GM19043 (cell line): Measurements from ENCODE around the gene COL16A1.

ENCODE experiments used
- ATAC-seq: cut with Tn5 transposase; IDR thresholded peaks from one replicate; pipeline ENCODE4 v1.9.1; 2021; ENCODE audit warnings: low read depth; ENCODE audit not compliant: unreplicated experiment

Gene COL16A1

DNA sequence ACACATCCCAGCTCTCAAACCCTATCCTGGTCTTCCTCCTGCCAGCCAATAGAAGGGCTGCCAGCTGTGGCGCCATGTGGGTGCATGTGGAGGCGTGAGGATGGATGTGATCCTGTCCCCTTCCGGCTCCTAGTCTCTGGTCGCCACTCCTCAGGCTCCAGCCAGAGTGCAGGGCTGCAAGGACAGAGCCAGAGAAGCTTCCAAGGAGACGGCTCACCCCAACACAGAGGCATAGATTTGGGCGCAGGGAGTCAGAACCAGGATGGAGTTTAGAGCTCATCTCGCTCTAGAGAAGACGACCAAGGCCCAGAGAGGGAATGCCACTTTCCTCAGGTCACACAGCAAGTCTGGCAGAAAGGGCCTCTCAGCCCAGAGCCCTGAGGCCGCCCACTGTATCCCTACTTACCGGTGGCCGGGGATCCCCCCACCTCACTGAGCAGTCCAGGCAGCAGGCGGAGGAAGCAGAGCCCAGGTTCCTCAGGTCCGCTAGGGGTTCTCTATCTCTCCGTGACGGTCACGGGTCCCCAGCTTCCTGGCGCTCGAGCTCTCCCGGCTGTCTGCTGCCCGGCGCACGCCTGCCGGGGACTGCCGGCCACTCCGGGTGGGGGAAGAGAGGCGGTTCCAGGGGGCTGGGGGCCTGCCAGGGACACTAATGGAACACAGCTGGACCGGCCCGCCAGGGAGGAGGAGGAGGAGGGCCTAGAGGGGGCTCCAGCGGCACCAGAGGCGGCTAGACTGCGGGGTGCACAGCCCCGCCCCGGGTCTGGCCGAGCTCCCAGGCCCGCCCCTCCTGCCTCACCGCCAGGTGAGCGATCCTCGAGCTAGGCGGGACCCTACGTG lies at the start of gene COL16A1:
Gene COL16A1 (minus strand): TSS at position 587 of the 840 bp plus-strand sequence. CDS start 1,824 bp downstream, outside the sequence.
- ATAC-seq: no peak

DNA sequence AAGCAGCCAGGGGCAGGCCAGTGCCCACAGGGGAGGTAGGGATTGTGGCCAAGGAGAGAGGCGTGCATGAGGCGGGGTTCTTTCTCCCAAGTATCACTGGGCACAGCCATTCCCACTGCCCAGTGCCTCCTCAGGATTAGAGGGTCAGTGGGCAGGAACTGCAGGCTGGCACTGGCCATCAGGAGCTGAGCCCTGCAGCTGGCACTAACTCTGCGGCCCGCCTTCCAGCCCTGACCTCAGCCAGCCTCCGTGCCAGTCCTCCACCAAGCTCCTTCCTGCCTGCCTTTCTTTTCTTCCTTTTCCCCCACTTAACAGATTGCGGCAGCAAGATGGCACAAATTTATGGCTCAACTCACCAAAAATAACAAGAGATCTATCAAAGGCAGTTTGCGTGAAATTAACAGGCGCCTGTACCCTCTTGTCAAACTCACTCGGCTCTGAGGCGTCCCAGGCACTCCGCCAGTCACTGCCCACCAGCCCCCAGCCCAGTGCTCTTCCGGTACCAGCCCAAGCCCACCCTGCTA lies 49.2 kb upstream of the COL16A1 start:
- ATAC-seq: no peak

DNA sequence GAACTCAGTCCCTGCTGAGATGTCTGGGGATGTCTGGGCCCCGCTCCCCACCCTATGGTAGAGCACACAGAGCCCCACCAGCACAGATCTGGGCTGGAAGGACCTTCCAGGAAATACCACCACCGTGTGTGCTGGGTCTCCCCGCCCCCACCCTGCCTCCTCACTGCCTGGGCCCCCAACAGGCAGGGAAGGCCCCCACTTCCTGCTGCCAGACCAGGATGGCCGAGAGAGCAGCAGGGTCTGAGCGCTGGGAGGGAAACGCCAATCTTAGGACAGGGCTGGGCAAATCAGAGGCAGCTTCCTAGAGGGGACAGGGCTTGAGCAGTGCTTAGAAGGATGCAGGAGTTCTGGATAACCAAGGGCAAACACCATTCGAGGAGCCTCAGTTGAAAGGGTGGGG lies 48.4 kb upstream of the COL16A1 start:
- ATAC-seq: no peak

DNA sequence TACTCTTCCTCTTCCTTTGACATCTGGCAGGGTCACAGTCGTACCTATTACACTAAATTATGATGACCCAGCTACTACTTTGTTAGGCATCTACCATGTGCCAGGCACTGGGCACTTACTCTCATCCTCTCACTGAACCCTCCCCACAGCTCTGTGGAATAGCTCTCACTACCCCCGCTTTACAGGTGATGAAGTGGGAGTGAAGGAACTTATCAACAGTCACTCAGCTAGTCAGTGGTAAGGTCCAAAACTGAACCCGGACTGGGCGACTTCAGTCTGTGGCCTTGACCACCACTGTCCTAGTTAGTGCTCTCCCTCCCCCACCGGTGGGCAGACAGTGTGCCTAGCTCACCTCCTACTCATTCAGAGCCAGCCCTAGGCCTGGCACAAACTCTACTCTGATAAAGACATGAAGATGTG lies 48.0 kb upstream of the COL16A1 start:
- ATAC-seq: no peak

DNA sequence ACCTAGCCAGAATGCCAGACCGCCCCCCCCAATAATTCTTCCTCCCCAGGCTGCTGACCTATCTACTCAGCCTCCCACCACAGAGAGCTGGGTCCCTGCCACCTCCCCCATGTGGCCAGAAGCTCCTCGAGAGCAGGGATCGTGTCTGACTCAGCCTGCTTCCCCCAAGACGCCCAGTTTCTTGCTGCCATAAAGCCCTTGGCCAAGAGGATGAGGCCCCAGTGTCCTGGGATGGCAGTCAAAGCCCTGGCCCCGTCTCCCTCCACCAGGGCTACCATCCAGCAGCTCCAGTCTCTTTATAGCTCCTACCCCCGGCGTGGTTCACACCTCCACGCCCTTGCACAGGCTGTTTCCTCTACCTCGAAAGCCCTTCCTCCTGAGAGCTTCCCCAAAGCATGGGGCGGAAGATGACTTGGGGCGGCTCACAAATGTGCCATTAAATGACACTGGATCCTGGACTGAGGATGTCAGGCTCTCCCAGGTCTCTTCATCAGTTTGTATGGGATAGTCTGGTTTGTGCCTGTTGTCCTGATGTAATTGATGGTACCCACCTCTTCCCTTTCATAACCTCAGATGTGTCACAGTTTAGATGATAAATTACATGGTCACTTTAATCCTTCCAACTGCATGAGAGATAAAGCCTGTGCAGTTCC lies 47.2 kb upstream of the COL16A1 start:
- no peak for ATAC-seq

DNA sequence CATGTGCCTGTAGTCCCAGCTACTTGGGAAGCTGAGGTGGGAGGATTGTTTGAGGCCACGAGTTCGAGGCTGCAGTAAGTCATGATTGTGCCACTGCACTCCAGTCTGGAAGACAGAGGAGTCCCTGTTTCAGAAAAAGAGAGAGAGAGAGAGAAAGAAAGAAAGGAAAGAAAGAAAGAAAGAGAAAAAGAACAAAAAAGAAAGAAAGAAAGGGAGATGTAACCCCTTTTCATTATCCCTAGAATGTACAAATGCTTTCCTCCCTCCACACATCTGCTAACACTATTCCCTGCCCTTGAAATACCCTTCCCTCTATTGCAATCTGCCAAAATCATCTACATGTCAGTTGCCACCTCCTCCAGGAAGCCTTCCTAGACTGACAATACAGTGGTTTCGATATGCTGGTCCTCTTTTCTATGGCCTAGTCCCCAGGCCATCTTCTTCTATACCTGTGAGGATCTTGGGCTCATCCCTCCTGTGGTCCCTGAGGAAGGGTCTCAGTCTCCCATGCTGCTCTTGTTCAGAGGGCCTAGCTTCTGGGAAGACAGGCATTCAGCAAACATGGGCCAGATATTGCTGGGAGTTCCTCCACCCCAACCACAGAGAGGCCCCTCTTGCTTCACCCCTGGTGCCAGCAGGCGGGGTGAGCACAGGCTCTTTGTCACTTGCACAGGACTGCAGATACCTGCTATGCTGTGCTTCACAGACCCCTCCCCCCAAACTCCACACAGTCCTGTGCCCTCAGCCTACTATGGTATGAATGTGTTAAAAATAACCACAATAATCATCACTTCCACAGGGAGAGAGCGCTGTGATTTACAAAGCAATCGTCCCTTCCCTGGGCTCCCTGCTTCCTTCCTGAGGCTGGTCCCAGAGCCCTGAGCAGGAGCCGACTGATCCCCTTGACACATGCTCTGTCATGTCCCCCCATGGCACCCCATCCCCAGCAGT lies 46.2 kb upstream of the COL16A1 start:
- no peak for ATAC-seq

DNA sequence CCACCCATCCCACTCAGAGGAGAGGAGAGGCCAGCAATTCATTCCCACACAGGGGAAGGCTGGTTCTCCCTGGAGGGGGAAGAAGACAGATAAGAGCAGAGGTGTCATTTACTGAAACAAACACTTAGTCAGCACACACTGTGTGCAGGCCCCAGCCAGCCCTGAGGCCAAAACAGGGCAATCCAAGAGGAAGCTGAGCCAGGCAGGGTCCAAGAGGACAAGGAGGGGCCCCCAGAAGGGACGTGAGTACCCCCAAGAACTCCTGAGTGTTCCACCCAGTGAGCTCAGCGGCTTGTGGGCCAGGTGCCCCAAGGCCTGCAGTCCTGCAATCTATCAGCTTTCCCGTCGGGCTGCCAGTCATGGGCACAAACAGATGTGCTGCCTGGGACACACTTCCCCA lies 44.5 kb upstream of the COL16A1 start:
- no peak for ATAC-seq

DNA sequence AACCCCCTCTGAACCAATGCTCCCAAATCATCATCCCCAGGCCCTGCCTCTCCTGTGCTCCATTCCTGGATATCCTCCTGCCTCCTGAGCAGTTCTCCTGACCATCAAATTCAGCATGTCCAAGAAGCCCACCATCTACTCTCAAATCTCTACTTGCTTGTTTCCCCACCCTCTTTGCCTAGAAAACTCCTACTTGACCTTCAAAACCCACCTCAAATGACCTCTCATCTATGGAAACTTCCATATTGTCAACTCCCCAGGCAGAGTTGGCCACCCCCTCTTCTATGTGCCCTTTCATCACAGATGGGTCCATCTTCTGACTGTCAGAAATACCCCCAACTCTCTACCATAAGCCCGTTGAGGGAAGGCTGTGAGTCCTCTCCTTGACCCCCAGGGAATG lies 43.5 kb upstream of the COL16A1 start:
- ATAC-seq: no peak

DNA sequence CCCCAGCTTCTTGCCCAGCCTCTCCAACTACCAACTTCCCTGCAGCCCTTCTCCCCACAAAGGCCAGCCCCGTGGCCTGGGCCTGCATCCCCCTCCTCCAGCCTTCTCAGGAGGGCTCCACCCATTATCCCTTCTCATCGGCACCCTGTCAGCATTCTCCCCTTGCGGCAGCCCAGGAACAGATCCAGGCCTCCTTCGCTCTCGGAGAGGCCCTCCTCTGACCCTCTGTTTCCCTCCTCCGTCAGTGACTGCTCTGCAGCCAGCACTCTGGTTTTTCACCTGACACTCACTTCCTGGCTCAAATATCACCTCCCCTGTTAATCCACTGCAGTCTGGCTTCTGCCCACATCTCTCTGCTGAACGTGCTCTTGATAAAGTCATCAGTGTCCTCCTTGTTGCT lies 42.9 kb upstream of the COL16A1 start:
- no peak for ATAC-seq

DNA sequence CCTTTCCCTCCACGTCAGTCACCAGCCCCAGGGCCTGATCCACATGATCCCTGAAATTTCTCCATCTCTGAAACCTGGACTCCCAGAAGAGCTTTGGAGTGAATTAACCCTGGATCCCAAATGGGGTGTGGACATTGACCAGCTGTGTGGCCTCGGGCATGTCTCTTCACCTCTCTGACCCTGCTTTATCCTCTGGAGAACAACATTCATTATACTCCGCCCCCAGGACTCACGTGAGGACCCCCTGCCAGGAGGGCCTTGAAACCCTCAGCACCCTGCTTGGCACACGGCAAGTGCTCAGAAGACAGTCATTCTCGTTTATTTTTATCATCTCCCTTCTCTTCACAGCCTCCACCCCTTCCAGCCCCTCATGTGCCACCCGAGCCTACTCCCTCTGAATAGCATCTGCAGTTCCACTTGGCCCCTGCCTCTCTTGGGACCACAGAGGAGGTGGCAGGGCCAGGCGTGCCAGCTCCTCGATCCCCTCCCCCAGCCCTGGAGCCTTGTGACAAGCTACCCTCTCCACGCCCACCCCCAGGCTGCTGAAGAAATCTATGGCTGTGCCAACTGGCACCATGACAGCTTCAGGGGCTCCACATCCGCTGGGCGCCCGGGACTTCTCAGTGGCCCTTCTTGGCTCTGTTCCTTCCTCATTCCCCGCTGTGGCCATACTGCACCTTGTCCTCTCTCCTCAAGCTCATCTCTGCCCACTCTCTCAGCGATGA lies 42.3 kb upstream of the COL16A1 start:
- no peak for ATAC-seq

DNA sequence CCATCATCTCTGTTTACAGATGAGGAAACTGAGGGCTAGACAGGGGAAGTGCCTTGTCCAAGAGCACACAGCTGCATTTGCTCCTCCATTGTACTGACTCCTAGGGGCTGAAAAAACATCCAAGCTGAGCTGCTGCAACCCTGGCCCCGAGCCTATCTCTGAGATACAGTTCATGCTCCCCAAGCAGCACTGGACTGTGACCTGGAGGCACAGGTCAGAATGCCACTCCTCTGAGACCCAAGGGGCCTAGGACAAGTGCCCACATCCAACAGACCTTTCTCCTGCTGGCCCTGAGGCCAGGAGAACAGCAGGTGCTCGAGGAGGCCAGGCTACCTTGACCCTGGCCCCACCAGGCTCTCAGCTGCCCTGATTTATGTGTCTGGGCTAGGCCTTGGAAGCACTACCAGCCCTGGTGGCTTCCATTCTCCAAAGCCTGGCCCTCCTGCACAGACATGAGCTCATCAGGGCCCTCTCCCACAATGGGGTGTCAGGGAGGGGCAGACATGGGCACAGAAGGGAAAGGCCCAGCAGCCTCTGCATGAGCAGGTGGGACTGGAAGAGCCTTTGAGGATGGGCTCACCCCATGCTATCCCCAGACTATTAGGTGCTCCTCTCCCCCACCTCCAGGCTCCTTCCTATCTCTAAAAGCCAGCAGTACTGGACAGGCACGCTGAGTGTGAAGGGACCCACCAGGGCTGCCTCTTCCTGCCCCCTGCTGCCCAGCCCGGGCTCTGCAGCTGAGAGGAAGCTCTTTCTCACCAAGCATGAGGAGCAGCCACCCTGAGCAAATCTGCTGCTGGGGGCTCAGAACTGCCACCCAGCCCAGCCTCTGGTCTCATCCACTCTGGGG lies 41.5 kb upstream of the COL16A1 start:
- no peak for ATAC-seq

DNA sequence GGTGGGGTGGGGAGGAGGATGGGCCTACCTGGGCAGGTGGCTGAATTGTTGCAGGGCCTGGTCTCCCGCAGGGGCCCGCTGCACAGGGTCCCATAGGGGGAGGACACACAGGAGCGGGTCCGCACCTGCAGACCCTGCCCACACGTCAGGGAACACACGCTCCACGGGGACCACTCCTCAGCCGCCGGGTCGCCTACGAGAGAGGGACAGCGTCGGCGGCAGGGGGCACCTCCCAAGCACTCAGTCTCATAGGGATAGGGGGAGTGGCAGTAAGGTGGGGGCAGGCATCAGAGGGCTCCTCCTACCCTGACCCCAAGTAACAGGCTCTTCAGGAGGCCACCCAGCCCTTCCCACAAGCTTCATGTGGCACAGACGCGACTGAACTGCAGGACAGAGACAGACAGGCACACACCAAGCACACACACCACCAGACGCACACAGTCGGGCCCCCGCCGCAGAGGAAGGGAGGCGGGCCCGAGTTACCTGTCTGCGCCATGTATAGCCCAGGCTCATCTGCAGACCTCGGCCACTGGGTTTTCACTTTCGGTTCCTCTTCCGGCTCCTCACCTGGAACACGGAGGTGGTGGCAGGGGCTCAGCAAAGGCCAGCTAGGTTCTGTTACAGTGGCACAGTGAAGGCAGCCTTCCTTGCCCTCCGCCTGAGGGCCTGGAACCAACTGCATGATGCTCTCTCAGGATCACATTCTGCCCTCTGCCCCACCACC lies 40.5 kb upstream of the COL16A1 start:
- peak; percentile 69 for ATAC-seq

DNA sequence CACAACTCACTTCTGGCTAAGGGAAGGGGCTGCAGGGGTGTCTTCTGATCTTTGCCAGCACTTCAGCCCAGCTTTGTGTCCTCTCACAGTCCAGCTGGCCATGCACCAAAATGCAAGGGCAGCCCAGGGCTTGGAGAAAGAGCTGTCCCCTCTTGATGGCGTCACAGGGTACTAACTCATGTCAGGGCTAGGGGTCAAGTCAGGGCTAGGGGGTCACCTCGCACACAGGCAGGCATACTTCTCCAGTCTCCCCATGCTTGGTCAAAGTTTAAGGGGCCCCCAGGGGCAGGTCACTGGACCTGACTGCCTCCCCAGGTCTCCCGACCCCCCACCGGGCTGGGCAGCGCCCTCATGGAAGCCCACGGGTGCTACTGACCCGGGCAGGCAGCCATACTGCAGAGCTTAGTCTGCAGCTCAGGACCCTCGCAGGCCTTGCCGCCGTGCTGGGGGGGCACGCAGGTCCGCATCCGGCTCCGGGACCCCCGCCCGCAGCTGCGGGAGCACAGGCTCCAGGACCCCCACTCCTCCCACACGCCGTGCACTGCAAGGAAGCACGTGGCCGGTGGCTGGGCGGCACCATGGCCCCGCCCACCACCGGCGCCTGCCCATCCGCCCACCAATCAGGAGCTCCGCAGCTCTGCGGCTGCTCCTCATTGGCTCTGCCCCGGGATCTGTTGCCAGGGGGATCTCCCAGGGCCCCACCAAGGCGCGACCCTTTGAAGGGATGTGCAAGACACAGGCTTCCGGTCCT lies 38.8 kb upstream of the COL16A1 start:
- no peak for ATAC-seq

DNA sequence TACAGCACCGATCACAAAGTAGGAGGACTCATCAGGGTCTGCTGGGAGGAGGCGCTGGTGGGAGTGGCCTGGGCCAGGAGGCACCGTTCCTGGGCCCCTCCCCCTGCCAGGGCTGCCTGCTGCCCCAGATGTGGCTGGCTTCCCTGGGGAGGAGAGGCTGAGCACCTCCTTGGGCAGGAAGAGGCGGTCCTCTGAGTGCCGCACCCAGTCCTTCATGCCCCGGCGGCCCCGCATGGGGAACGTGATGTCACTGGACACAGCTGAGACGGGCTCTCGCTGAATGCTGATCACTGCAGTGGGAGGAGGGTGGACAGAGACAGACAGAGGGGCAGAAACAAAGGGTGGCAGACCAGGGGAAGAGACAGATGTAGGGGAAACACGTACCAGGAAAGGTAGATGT lies 35.5 kb upstream of the COL16A1 start:
- no peak for ATAC-seq

DNA sequence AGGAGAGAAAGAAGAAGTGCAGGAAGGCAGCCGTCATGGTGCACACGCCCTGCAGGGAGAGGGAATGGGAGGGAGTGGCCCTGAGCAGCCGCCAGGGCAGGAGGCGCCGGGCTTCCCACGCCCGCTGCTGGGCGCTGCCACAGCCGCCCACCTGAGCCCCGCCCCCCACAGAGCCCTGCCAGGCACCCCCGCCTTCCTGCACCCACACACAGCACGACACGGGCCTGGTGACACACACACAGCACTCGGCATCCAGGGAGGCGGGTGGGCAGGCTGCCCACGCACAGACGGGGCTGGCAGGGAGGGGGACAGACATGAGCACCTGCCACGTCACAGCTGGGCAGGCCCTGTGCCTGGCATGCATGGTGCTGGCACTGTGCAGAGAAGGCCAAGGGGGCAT lies 32.9 kb upstream of the COL16A1 start:
- no peak for ATAC-seq

DNA sequence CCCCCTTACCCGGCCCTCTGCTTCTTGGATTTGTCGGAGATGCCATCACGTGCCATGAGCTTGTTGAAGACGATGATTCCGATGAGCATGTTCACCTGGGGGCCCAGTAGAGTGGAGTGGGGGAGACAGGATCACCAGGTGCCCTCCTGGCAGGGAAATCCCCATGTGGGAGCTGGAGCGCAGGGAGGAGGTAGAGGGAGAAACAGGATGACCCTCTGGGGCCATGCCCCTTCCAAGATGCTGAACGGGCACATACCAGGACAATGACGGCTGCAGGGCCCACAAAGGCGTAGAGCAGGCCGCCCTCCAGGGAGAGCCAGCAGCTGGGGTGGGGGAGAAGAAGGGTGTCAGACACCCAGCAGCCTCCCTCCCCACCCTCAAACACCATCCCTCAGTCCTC lies 31.8 kb upstream of the COL16A1 start:
- no peak for ATAC-seq

DNA sequence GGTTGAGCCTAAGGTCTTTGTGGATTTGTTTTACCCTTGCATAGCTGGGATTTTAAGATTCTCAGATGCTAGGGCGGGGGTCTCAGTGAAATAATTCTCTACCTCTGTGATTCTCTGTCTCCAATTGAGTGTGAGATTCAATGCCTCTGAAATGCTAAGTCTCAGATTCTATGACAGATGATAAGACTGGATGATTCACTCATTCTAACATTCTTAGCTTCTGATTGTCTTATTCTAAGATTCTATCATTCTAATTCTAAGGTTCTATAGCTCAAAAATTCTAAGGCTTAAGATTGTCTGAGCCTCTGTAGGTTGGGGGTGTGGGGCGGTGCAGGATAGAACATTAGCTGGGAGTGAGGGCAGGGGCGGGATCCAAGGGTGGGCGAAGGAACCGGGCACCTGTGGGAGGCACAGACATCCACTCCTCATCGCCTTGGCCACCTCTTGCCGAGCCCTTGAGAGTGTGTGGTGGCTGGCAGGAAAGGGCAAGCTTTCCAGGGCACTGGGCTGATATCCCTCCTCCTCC lies 30.8 kb upstream of the COL16A1 start:
- no peak for ATAC-seq
